Measurements from ENCODE around the gene NCK2. TPM values are rescaled to one million over a fixed set of nuclear protein-coding genes. Genes with fewer than 3 reads are reported as not detected.

The NCK2 gene
- total and polyA plus RNA-seq, 9 of the 15 experiments (the other 6 are each of a cell fraction or from before 2014, with no cell fraction given), result 0.90 to 27.9 (median 15.9) TPM

GRCh38 chr2:105712981-105713596 lies 31.6 kb upstream of the NCK2 start:
- in situ Hi-C loops (cut with MboI), result no loop called here
- ChIA-PET POLR2A (interaction anchor here (0.5 to 2.1 kb wide), 6 partner anchors 9 to 150 kb away, joined by 3 to 5 read pairs (median 4); no protein-coding TSS in a partner anchor), CTCF (ENCODE audit: low intra/inter-chr PET ratio) (no interaction called here)
- H3K36me3 ChIP-seq (ENCODE audit: control insufficient read depth, insufficient read depth, low read length), result no peaks in the 10 kb centered on the region
- FAIRE-seq, result no peak
- H3K4me2 ChIP-seq (ENCODE audit: insufficient read depth, low read length), result no peak overlapping the region; the same call in 1 of the 2 replicates
- no peak overlapping the region for H3K9ac ChIP-seq (ENCODE audit: insufficient read depth in 1 of 2, low read depth in 2 of 2, low read length in 2 of 2)
- intact Hi-C loops (cut with micrococcal nuclease), result no loop called here
- no peaks in the 10 kb centered on the region for H3K79me2 ChIP-seq (ENCODE audit: control insufficient read depth, insufficient read depth, low read length)
- no peak overlapping the region for H3K27ac ChIP-seq (ENCODE audit: extremely low read depth, low read depth, low read length)
- H2AFZ ChIP-seq (ENCODE audit: low read depth, low read length), result no peak overlapping the region
- no peaks in the 10 kb centered on the region for H4K20me1 ChIP-seq (replicated peaks; ENCODE audit: control insufficient read depth, insufficient read depth, low read length)
- no TSS peak for BruUV-seq (replicated peaks)
- ATAC-seq, result no peak
- no peak overlapping the region for H3K4me3 ChIP-seq
- H3K9me1 ChIP-seq (ENCODE audit: control insufficient read depth, insufficient read depth, low read length), result no peaks in the 10 kb centered on the region
- peaks cover 0 to 6% of the 10 kb centered on the region in 2 experiments; a peak in 1 of 5 replicates for H3K4me1 ChIP-seq (replicated peaks in 1 of 2; ENCODE audit: control insufficient read depth in 2 of 2, insufficient read depth in 2 of 2, low read length in 2 of 2)
- 0 out of 5 replicates have a peak, but pooled peaks cover 0 to 8% of the 10 kb centered on the region in 2 experiments for H3K27me3 ChIP-seq (ENCODE audit: control insufficient read depth in 2 of 2, insufficient read depth in 2 of 2, low read length in 2 of 2)
- DNase-seq (ENCODE audit: extremely low read depth in 1 of 4, low spot score in 3 of 4), result no peak
- H3K9me3 ChIP-seq (replicated peaks; ENCODE audit: control insufficient read depth, insufficient read depth, low read depth, low read length), result no peaks in the 10 kb centered on the region
- WGBS (ENCODE audit: insufficient coverage, low coverage, missing lambda C conversion rate), result 33% methylated on average over 6 of the region's 6 CpGs
- TF ChIP-seq MAFF (IDR thresholded peaks at IDR 0.05; ENCODE audit: low read length), result peak; percentile 74; the same call in 1 of the 2 replicates
- TF ChIP-seq MAFG (tag; conservative IDR thresholded peaks at IDR 0.05), result peak; percentile 87
- TF ChIP-seq BHLHE40 (IDR thresholded peaks at IDR 0.05; ENCODE audit: low read length), result peak; percentile 65
- TF ChIP-seq MEIS2 (IDR thresholded peaks at IDR 0.05; ENCODE audit: partially characterized antibody), result no peak
- TF ChIP-seq ZFP36 (IDR thresholded peaks at IDR 0.05; ENCODE audit: low read depth, low read length, partially characterized antibody), result peak; percentile 3
- no peak for TF ChIP-seq KAT8 (IDR thresholded peaks at IDR 0.05; ENCODE audit: low read depth)
- no peak for TF ChIP-seq PHF8 (IDR thresholded peaks at IDR 0.05; ENCODE audit: borderline replicate concordance, low read length)
- TF ChIP-seq JUND (IDR thresholded peaks at IDR 0.05; ENCODE audit: borderline replicate concordance, low read depth, low read length), result no peak
- TF ChIP-seq JUND (tag; IDR thresholded peaks at IDR 0.05; ENCODE audit: borderline replicate concordance, low read depth, low read length), result peak; percentile 37; the same call in 1 of the 3 replicates
- peak; percentile 89 for TF ChIP-seq C11orf30 (IDR thresholded peaks at IDR 0.05; ENCODE audit: low read depth)
- no peak for TF ChIP-seq E2F6 (IDR thresholded peaks at IDR 0.05; ENCODE audit: borderline replicate concordance in 1 of 2, extremely low read depth in 1 of 2, insufficient read depth in 1 of 2, insufficient read length in 1 of 2, low read depth in 1 of 2, low read length in 1 of 2, poor library complexity in 1 of 2, severe bottlenecking in 1 of 2)
- no peak for TF ChIP-seq PCBP1 (IDR thresholded peaks at IDR 0.05; ENCODE audit: low read depth, low read length, poor library complexity, severe bottlenecking)
- no peak for TF ChIP-seq MXI1 (IDR thresholded peaks at IDR 0.05; ENCODE audit: low read depth, low read length)
- no peak for TF ChIP-seq KDM1A (IDR thresholded peaks at IDR 0.05)
- TF ChIP-seq RBM25 (IDR thresholded peaks at IDR 0.05; ENCODE audit: low read depth, low read length, severe bottlenecking), result no peak
- 0 out of 4 replicates have a peak, but pooled peaks of 1 of the 2 experiments have one; percentile 30 for TF ChIP-seq MNT (conservative IDR thresholded peaks at IDR 0.05)
- peak; percentile 76 for TF ChIP-seq MAFK (IDR thresholded peaks at IDR 0.05; ENCODE audit: low read length)
- TF ChIP-seq FOXP4 (CRISPR knock-in tag; IDR thresholded peaks at IDR 0.05; ENCODE audit: borderline replicate concordance), result no peak

All from K562 (cell line).